Kidney (tissue), 14 donors: Measurements from ENCODE around the gene FARSA. TPM values are rescaled to one million over a fixed set of nuclear protein-coding genes. Genes with fewer than 3 reads are reported as not detected.

ENCODE experiments used
- DNase-seq, 5 donors: peaks; one replicate each; pipeline ENCODE4 v3.0.0-alpha.2; 2013 to 2020
- FAIRE-seq: peaks from 2 replicates; lab custom pipeline; 2012; peaks lifted over from hg19 to GRCh38; lab: Jason Lieb, UNC
- H3K27ac ChIP-seq, 2 donors: one replicate each; pipeline ENCODE4 v1.7.0; 2013; ENCODE audit warnings: low read depth in 2 of 2, low read length in 2 of 2, inconsistent platforms in 1 of 2
- H3K27me3 ChIP-seq: one replicate; pipeline ENCODE4 v1.7.1; 2013; ENCODE audit warnings: low read length, inconsistent platforms; ENCODE audit not compliant: control insufficient read depth, insufficient read depth
- H3K36me3 ChIP-seq, 3 donors: one replicate each; pipeline versions ENCODE4 v1.7.0 to v1.7.1; 2013; ENCODE audit warnings: low read length in 3 of 3, control low read depth in 1 of 3, inconsistent platforms in 1 of 3; ENCODE audit not compliant: insufficient read depth in 3 of 3, control insufficient read depth in 2 of 3
- H3K4me1 ChIP-seq, 3 donors: one replicate each; pipeline versions ENCODE4 v1.7.0 to v1.7.1; 2013; ENCODE audit warnings: low read length in 3 of 3, inconsistent platforms in 1 of 3, low read depth in 1 of 3; ENCODE audit not compliant: control insufficient read depth in 2 of 3, insufficient read depth in 2 of 3
- H3K4me3 ChIP-seq, 3 donors: one replicate each; pipeline versions ENCODE4 v1.7.0 to v1.8.1; 2013; ENCODE audit warnings: low read length in 3 of 3, control low read depth in 1 of 3, inconsistent platforms in 1 of 3
- H3K9ac ChIP-seq, 3 donors: one replicate each; pipeline versions ENCODE4 v1.7.0 to v1.7.1; 2013; ENCODE audit warnings: low read length in 3 of 3, control low read depth in 1 of 3, inconsistent platforms in 1 of 3
- H3K9me3 ChIP-seq, 3 donors: one replicate each; pipeline versions ENCODE4 v1.7.0 to v1.7.1; 2013; ENCODE audit warnings: low read length in 3 of 3, control low read depth in 1 of 3, inconsistent platforms in 1 of 3; ENCODE audit not compliant: control insufficient read depth in 2 of 3, insufficient read depth in 1 of 3
- intact Hi-C: fragments of 100-400 bp; cut with DNase I; formaldehyde crosslinking; loops from one replicate; pipeline ENCODE4 v1.11.1; 2022
- microRNA-seq: library from miRNA; unstranded; fragments of <30 nt; microRNA quantifications from one replicate; pipeline ENCODE4 v1.2.0, GENCODE V29; 2020
- polyA plus RNA-seq: library from polyadenylated mRNA; stranded (reverse); fragments of 350-450 nt; fragmentation: Illumina TruSeq; extraction: RNeasy Lipid Tissue Mini Kit (QIAGEN cat#74804); gene quantifications from one replicate; pipeline ENCODE4 v1.2.3, GENCODE V29; 2014; ENCODE audit warnings: low read depth, low replicate concordance; ENCODE audit not compliant: insufficient read depth
- total RNA-seq: library from RNA; stranded (reverse); fragmentation: NEBNext Ultra II Directional; extraction: Animal tissue kit (Norgen Biotek cat#: 25700); gene quantifications from one replicate; pipeline ENCODE4 v1.2.1, GENCODE V29; 2021
- TF ChIP-seq, protein P1 (sequence below): IDR thresholded peaks from 3 replicates; pipeline ENCODE4 v1.5.1; 2012; ENCODE audit warnings: mild to moderate bottlenecking, moderate library complexity, borderline replicate concordance; ENCODE audit not compliant: insufficient read depth; ENCODE audit errors: extremely low read depth
- donor health status: control.
- donor health status: control.
- donor health status: control.
- donor health status: control.
- donor health status: control.
- donor health status: DM: yes; HTN: yes; CAD: no.
- donor health status: Normal renal cell carcinoma (clear cell type).

The FARSA gene
- total and polyA plus RNA-seq, 2 donors from 2014 or later: 48.0 to 58.2 TPM

DNA sequence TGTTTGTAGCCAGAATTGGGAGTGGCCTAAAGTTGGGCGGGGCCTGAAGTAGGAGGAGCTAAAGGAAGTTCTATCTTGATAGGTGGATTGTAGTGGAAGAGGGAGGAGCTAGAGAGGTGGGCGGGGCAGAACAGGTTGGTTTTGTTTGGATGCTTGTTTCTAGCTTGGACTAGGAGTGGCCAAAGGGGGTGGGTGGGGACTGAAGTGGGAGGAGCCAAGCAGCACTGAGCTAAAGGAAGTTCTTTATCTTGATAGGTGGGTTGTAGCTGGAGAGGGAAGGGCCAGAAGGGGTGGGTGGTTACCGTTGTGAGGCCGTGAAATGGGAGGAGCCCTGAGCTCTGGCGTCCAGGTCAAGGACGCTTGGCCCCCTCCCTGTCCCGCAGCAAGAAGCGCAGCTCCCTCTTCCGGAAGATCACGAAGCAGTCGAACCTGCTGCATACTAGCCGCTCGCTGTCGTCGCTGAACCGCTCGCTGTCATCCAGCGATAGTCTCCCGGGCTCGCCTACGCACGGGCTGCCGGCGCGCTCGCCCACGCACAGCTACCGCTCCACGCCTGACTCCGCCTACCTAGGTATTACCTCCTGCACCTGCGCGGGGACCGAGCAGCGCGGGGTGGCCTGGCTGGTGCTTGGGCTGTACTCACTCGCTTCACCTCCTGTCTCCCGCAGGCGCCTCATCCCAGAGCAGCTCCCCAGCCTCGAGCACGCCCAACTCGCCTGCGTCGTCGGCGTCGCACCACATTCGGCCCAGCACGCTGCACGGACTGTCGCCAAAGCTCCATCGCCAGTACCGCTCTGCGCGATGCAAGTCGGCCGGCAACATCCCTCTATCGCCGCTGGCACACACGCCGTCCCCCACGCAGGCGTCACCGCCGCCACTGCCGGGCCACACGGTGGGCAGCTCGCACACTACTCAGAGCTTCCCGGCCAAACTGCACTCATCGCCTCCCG, 60.3 kb downstream of the FARSA start:
- Histone ChIP-seq H3K4me3 (peak overlapping the region in 2 of 3 donors; percentile 3 to 46), H3K4me1 (no peaks in the 10 kb centered on the region), H3K27ac (no peak overlapping the region), H3K9me3 (no peaks in the 10 kb centered on the region), H3K36me3 (peaks cover 0 to 4% (median 4%) of the 10 kb centered on the region in 3 donors), H3K9ac (peak overlapping the region in 1 of 3 donors; percentile 19), H3K27me3 (no peaks in the 10 kb centered on the region)
- TF ChIP-seq, protein P1, sequence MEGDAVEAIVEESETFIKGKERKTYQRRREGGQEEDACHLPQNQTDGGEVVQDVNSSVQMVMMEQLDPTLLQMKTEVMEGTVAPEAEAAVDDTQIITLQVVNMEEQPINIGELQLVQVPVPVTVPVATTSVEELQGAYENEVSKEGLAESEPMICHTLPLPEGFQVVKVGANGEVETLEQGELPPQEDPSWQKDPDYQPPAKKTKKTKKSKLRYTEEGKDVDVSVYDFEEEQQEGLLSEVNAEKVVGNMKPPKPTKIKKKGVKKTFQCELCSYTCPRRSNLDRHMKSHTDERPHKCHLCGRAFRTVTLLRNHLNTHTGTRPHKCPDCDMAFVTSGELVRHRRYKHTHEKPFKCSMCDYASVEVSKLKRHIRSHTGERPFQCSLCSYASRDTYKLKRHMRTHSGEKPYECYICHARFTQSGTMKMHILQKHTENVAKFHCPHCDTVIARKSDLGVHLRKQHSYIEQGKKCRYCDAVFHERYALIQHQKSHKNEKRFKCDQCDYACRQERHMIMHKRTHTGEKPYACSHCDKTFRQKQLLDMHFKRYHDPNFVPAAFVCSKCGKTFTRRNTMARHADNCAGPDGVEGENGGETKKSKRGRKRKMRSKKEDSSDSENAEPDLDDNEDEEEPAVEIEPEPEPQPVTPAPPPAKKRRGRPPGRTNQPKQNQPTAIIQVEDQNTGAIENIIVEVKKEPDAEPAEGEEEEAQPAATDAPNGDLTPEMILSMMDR: no peak
- intact Hi-C loops: no loop called here
- DNase-seq: peak in 4 of 5 donors; percentile 53 to 78 (median 60)
- FAIRE-seq: no peak

Small RNA genes within 50 kb of the gene (microRNA-seq; reads per million reads assigned to microRNA genes)
- gene MIR5695 (not detected), gene MIR6515 (not detected)

Other genes with a start within 250 kb of the FARSA start
- not detected for gene GNG14, start 245.7 kb downstream of the FARSA start, total RNA-seq
- gene GNG14, start 245.7 kb downstream of the FARSA start, polyA plus RNA-seq: not detected
- gene FBXW9, start 237.1 kb downstream of the FARSA start, total RNA-seq: 11.4 TPM
- 14.9 TPM for gene FBXW9, start 237.1 kb downstream of the FARSA start, polyA plus RNA-seq
- 62.7 TPM for gene TNPO2, start 209.8 kb downstream of the FARSA start, total RNA-seq
- 20.5 TPM for gene TNPO2, start 209.8 kb downstream of the FARSA start, polyA plus RNA-seq
- gene TRIR, start 199.0 kb downstream of the FARSA start, total RNA-seq: 135 TPM
- 321 TPM for gene TRIR, start 199.0 kb downstream of the FARSA start, polyA plus RNA-seq
- 71.3 TPM for gene GET3, start 196.2 kb downstream of the FARSA start, total RNA-seq
- 132 TPM for gene GET3, start 196.2 kb downstream of the FARSA start, polyA plus RNA-seq
- not detected for gene BEST2, start 181.9 kb downstream of the FARSA start, total RNA-seq
- gene BEST2, start 181.9 kb downstream of the FARSA start, polyA plus RNA-seq: not detected
- 58.1 TPM for gene HOOK2, start 158.2 kb downstream of the FARSA start, total RNA-seq
- 41.8 TPM for gene HOOK2, start 158.2 kb downstream of the FARSA start, polyA plus RNA-seq
- gene JUNB, start 142.2 kb downstream of the FARSA start, total RNA-seq: 128 TPM
- 142 TPM for gene JUNB, start 142.2 kb downstream of the FARSA start, polyA plus RNA-seq
- 171 TPM for gene PRDX2, start 131.9 kb downstream of the FARSA start, total RNA-seq
- 664 TPM for gene PRDX2, start 131.9 kb downstream of the FARSA start, polyA plus RNA-seq
- 3.2 TPM for gene THSD8, start 131.6 kb downstream of the FARSA start, total RNA-seq
- 10.0 TPM for gene THSD8, start 131.6 kb downstream of the FARSA start, polyA plus RNA-seq
- gene RNASEH2A, start 127.1 kb downstream of the FARSA start, total RNA-seq: 7.9 TPM
- gene RNASEH2A, start 127.1 kb downstream of the FARSA start, polyA plus RNA-seq: 1.3 TPM
- not detected for gene RTBDN, start 99.1 kb downstream of the FARSA start, total RNA-seq
- not detected for gene RTBDN, start 99.1 kb downstream of the FARSA start, polyA plus RNA-seq
- gene MAST1, start 95.2 kb downstream of the FARSA start, total RNA-seq: 0.35 TPM
- 0.39 TPM for gene MAST1, start 95.2 kb downstream of the FARSA start, polyA plus RNA-seq
- gene DNASE2, start 52.3 kb downstream of the FARSA start, total RNA-seq: 34.7 TPM
- gene DNASE2, start 52.3 kb downstream of the FARSA start, polyA plus RNA-seq: 50.9 TPM
- gene KLF1, start 46.5 kb downstream of the FARSA start, total RNA-seq: not detected
- gene KLF1, start 46.5 kb downstream of the FARSA start, polyA plus RNA-seq: not detected
- gene GCDH, start 42.6 kb downstream of the FARSA start, total RNA-seq: 21.9 TPM
- gene GCDH, start 42.6 kb downstream of the FARSA start, polyA plus RNA-seq: 45.6 TPM
- not detected for gene SYCE2, start 14.4 kb downstream of the FARSA start, total RNA-seq
- gene SYCE2, start 14.4 kb downstream of the FARSA start, polyA plus RNA-seq: not detected
- gene CALR, start 4.9 kb upstream of the FARSA start, total RNA-seq: 1,087 TPM
- 1,037 TPM for gene CALR, start 4.9 kb upstream of the FARSA start, polyA plus RNA-seq
- 79.2 TPM for gene RAD23A, start 12.2 kb upstream of the FARSA start, total RNA-seq
- gene RAD23A, start 12.2 kb upstream of the FARSA start, polyA plus RNA-seq: 105 TPM
- gene GADD45GIP1, start 23.5 kb upstream of the FARSA start, total RNA-seq: 18.4 TPM
- gene GADD45GIP1, start 23.5 kb upstream of the FARSA start, polyA plus RNA-seq: 71.3 TPM
- gene DAND5, start 35.9 kb upstream of the FARSA start, total RNA-seq: not detected
- gene DAND5, start 35.9 kb upstream of the FARSA start, polyA plus RNA-seq: not detected
- 65.0 TPM for gene NFIX, start 61.8 kb upstream of the FARSA start, total RNA-seq
- gene NFIX, start 61.8 kb upstream of the FARSA start, polyA plus RNA-seq: 4.3 TPM
- 13.8 TPM for gene LYL1, start 169.1 kb upstream of the FARSA start, total RNA-seq
- gene LYL1, start 169.1 kb upstream of the FARSA start, polyA plus RNA-seq: 8.5 TPM
- 40.0 TPM for gene TRMT1, start 183.0 kb upstream of the FARSA start, total RNA-seq
- 22.7 TPM for gene TRMT1, start 183.0 kb upstream of the FARSA start, polyA plus RNA-seq
- gene NACC1, start 184.6 kb upstream of the FARSA start, total RNA-seq: 46.1 TPM
- gene NACC1, start 184.6 kb upstream of the FARSA start, polyA plus RNA-seq: 16.7 TPM
- 39.5 TPM for gene STX10, start 216.7 kb upstream of the FARSA start, total RNA-seq
- 52.9 TPM for gene STX10, start 216.7 kb upstream of the FARSA start, polyA plus RNA-seq
- 73.9 TPM for gene IER2, start 216.7 kb upstream of the FARSA start, total RNA-seq
- 96.7 TPM for gene IER2, start 216.7 kb upstream of the FARSA start, polyA plus RNA-seq